Stimulated activated CD4-positive, alpha-beta T cell treated with anti-CD3 and anti-CD28 coated beads, TNF-alpha, amount 100 ng/mL, for 48 hours (primary cell): ENCODE measurements around the gene SLC25A39.
"Not testable (repeated sequence)": the region's sequence is repeated elsewhere in the genome, so short reads cannot be mapped to it uniquely, and the experiment has no call there.

Experiments used
- DNase-seq, 3 donors: peaks; one replicate each; pipeline ENCODE4 v3.0.0-alpha.2; 2020; ENCODE audit warnings: low read depth in 3 of 3

Gene SLC25A39

DNA sequence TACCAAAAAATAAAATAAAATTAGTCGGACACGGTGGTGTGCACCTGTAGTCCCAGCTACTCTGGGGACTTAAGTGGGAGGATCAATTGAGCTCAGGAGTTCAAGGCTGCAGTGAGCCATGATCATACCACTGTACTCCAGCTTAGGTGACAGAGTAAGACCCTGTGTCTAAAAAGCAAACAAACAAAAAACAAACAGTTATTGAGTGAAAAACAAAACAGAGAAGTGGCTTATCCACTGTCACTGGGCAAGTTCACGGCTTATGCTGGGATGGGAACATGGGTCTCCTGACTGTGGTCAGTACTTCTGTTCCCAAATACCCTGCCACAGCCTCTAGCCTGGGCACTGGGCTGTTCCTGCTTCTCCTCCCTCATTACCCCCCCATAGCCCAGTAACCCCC lies 10.9 kb upstream of the SLC25A39 start:
- no peak for DNase-seq

- DNase-seq: no peak
These were observed 10.1 kb upstream of the SLC25A39 start for GRCh38 chr17:44334727-44335126.

DNA sequence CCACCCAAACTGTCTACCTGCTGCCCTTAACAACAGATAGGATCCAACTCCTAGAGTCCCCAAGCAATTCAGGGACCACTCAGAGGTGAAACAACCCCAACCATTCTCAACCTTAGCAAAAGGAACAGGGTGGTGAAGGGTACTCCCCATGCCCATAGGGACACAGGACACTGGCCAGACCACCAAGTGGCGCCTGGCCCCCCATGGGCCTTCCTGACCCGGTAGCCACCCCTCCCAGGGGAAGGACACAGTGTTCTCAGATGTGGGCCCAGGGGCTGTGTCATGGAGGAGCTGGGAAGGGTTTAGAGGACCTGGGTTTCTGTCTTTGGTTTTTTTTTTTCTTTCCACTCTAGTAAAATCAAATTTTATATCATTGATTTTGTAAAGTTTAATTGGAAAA lies 9.7 kb upstream of the SLC25A39 start:
- DNase-seq: no peak

DNA sequence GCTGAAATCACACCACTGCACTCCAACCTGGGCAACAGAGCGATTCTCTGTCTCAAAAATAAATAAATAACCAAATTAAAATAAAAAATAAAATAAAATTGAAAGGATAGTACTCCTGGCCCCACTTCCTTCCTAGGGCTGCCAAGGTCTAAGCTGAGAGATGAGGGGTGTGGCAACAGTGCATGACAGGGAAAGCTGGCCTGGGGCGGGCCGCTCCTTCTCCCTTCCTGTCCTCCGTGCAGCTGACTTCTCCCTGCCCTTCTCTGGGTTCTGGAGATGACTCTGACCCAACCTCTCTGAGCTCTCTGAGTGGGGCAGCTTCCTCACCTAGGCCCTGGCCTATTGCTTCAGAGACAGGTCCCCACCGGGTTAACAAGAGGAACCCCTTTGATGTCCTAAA lies 8.7 kb upstream of the SLC25A39 start:
- DNase-seq: no peak

DNA sequence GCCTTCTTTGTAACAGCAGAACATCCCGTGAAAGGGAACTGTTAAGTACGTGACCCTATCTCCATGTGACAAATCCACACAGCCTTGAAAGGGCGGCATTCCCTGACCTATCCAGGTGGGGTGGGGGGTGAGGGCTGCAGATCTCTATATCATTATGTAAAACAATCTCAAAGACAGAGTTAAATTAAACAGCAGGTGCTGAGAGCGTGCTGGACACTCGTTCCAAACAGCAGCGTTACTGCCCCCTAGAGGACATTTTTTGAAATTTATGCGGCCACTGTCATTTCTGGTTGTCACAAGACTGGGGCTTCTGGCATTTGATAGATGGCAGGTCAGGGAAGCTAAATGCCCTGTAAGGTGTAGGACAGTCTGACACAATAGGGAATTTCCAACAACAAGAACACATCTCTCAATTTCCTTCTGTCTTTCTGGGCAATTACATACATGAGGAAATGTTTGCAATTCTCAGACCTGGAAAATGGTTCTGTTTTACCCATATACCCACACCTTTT lies 6.7 kb upstream of the SLC25A39 start:
- DNase-seq: peak; percentile 48 to 62 (median 60)

DNA sequence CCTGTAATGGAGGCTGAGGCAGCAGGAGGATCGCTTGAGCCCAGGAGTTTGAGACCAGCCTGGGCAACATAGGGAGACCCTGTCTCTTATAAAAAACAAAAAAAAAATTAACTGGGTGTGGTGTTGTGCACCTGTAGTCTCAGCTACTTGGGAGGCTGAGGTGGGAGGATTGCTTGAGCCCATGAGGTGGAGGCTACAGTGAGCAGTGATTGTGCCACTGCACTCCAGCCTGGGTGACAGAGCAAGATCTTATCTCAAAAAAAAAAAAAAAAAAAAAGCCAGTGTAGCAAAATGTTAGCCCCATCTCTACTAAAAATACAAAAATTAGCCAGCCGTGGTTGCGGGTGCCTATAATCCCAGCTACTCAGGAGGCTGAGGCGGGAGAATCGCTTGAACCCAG lies 5.6 kb upstream of the SLC25A39 start:
- not testable (repeated sequence) for DNase-seq

- not testable (repeated sequence) for DNase-seq
These were observed 4.9 kb upstream of the SLC25A39 start for GRCh38 chr17:44329516-44329915.

DNA sequence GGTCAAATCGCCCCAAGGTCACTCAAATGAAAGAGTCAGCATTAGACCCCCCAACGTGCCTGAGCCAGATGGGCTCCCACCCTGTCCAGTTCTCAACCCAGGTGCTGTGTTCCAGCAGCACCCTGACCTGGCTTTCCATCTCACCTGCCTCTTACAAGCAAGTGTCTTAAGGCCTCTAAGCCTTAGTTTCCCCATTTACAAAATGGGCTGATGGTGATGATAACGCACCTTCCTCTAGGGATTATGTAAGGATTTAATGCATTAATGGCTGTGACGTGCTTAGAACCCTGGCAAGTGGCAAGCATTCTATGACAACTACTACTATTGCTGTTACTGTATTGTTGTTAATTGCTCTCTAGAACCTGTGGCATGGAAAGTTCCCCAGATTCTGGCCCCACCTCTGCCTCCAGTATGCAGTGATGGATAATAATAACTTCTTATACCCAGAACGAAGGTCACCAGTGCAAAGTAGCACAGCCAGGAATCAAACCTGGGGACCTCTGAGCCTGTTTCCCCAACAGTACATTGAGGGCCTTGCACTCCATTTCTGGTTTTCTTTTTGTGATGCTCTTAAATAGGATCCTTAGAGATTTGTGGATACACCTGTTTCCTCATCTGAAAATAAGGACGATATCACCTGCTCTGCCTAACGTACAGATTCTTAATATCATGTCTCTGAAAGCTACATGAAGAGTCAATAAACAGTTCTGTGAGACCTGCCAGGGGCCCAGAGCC lies 3.3 kb upstream of the SLC25A39 start:
- no peak for DNase-seq

DNA sequence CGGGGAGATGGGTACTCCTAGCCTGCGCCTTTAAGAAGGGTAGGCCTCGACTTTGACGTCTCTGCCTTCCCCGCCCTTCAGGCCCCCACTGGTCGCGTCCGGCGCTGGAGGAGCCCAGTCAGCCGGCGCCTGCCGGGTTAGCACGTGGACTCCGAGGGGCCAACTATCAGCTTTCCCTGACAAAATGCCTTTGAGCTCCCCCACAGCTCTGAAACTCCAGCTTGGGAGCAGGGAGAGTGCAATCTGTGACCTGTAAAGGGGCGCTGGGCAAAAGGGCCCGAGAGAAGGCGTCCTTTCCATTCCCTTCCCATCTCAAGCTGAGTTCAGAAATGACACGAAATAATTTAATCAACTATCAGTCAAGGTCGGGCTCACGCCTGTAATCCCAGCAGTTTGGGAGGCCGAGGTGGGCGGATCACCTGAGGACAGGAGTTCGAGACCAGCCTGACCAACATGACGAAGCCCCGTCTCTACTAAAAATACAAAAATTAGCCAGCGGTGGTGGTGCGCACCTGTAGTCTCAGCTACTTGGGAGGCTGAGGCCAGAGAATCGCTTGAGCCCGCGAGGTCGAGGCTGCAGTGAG lies 2.3 kb upstream of the SLC25A39 start:
- peak; percentile 79 to 86 (median 85) for DNase-seq

GRCh38 chr17:44324092-44324570 lies 492 bp downstream of the SLC25A39 start:
- no peak for DNase-seq

GRCh38 chr17:44323359-44324091 lies 1.1 kb downstream of the SLC25A39 start:
- DNase-seq: no peak

GRCh38 chr17:44322236-44322895 lies 2.3 kb downstream of the SLC25A39 start:
- DNase-seq: no peak

GRCh38 chr17:44321246-44322120 lies 3.1 kb downstream of the SLC25A39 start:
- no peak for DNase-seq

GRCh38 chr17:44320066-44320465 lies 4.6 kb downstream of the SLC25A39 start:
- DNase-seq: no peak

DNA sequence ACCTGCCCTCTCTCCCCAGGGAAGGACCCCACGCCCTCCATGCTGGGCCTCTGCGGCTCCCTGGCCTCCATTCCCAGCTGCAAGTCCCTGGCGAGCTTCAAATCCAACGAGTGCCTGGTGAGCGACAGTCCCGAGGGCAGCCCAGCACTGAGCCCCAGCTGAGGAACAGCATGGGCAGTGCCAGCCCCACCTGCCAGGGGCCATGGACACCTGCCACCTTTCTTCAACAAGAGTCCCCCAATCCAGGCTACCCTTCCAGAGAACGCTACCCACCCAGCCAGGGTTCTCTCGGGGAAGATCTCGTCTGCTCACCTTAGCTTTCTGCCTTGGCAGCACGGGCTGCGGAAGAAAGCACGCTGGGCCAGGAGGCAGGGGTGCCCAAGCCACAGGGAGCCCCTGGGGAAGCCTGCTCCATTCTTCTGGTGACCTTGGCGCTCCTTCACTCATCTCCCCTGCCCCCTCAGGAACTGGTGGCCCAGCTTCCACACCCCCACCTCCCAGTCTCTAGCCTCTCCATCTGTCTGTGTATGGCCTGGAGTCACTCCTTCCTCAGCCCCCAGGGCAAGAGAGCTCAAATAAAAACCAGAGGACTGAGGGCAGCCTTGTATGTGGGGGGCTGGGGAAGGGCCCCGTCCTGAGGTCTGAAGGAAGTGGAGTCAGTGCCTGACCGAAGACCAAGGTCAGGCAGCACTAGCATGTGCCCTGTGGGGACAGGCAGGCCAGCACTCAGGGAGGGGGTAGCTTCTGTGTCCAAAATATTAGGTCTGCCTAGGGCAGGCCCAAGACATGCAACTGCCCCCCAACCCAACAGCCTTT lies 6.3 kb downstream of the SLC25A39 start:
- DNase-seq: no peak

GRCh38 chr17:44317545-44317944 lies 7.1 kb downstream of the SLC25A39 start:
- DNase-seq: no peak

- DNase-seq: no peak
These were observed 8.6 kb downstream of the SLC25A39 start for GRCh38 chr17:44315760-44316731.

DNA sequence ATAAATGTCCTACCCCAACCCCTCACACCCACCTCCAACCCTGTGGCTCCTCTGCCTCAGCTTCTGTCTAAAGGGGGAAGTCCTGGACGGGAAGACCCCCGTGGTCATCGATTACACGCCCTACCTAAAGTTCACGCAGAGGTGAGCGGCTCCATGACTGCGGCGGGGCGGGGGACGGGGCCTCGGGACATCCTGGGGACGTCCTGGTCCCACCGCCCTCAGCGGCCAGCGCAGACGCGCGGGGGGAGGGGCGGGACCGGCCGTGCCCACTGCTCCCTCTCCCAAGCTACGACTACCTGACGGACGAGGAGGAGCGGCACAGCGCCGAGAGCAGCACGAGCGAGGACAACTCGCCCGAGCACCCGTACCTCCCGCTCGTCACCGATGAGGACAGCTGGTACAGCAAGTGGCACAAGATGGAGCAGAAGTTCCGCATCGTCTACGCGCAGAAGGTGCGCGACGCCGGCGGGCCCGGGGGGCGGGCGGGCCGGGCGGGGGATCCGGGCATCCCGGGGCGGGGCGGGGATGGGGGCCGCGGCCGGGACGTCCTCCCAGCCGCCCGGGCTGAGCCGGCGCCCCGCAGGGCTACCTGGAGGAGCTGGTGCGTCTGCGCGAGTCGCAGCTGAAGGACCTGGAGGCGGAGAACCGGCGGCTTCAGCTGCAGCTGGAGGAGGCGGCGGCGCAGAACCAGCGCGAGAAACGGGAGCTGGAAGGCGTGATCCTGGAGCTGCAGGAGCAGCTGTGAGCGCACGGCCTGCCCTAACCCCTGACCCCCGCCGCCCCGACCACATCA lies 9.6 kb downstream of the SLC25A39 start:
- peak in 2 of 3 donors; percentile 29 to 47 for DNase-seq
